NCI-H128 (cell line): ENCODE results near the gene RS1.

Source experiments
- DNase-seq: peaks from one replicate; lab custom pipeline; 2025; ENCODE audit not compliant: unreplicated experiment; lab: John Stamatoyannopoulos, UW

Gene RS1

GRCh38 chrX:18607966-18608365, 63.9 kb downstream of the RS1 start:
- no peak for DNase-seq

DNA sequence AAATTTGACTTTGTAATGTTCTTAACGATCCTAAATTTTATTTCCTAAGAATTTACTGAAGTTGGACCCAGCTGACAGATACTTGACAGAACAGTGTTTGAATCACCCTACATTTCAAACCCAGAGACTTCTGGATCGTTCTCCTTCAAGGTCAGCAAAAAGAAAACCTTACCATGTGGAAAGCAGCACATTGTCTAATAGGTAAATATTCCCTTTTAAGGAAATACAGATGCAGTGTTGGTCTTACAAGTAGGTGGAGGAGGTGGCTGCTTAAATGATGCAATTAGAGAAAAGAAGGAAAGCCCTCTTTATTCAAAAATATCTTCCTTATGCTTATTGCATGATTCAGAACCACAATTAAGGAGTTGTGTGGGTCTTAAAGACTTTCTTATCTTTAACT, 73.5 kb downstream of the RS1 start:
- DNase-seq: no peak

GRCh38 chrX:18596096-18596495, 75.8 kb downstream of the RS1 start:
- DNase-seq: no peak

DNA sequence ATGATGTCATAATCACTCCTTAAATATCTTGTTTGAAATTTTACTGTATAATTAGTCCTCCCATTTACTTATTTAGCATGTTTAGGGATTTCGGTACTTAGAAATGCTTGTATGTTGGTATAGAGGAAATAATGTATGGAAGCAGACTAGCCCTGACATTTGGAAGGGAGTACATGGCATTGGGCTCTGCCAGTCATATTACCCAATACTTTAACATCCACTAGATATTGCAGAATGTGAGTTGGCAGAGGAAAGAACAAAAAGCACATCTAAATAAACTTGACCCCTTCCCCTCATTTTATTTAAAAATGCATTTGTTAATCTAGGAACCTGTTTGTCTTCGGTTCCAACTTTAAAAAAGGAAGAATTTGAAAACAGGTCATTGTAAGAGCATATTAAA, 77.8 kb downstream of the RS1 start:
- DNase-seq: no peak

DNA sequence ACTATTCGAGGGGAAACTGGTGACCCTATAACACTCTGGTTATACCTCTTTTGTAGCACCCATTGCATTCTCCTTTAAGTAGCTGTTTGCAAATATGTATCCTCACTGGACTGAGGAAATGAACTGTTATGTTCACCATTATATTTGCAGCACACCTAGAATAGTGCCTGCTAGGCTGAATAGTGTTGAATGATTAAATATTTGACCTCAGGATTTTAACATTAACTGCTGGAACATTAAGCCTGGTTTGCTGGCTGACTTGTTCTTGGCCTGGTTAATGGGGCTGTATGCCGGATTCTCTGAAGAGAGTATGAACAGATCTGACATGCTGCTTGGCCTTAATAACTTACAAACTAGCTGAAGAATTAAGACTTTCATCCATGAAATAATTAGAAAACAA, 80.1 kb downstream of the RS1 start:
- DNase-seq: no peak
